Vein endothelial cell (primary cell): ENCODE data around the gene CUL9. TPM values are rescaled to one million over a fixed set of nuclear protein-coding genes. Genes with fewer than 3 reads are reported as not detected.

Source experiments
- total RNA-seq: library from RNA; depleted of rRNA; stranded (reverse); fragments of >200 nt; gene quantifications from 2 replicates; pipeline ENCODE4 v1.2.3, GENCODE V29; 2012

The CUL9 gene
- total RNA-seq, result 24.9 and 31.7 TPM in 2 replicates

GRCh38 chr6:43181942-43182860 is at the start of gene CUL9:
CUL9 (plus strand) TSS chr6:43182196; CDS start chr6:43184311, 2,115 bp downstream.

GRCh38 chr6:43170931-43171706 is 10.9 kb upstream of the CUL9 start, which contains the start of gene SRF:
SRF (plus strand) TSS chr6:43171269; CDS start chr6:43171657, 388 bp downstream.

GRCh38 chr6:43228951-43229802 is 47.2 kb downstream of the CUL9 start, which contains the start of gene DNPH1:
DNPH1 (minus strand) TSS chr6:43229481; CDS start chr6:43229456, 25 bp downstream.

GRCh38 chr6:43242908-43243663 is 61.1 kb downstream of the CUL9 start, which contains the start of gene TTBK1:
TTBK1 (plus strand) TSS chr6:43243481; CDS start chr6:43246661, 3,180 bp downstream.

Other genes starting within 250 kb of the CUL9 start
- 0.33 TPM in 1 of 2 replicates, not detected in the other for gene GNMT, start 221.4 kb upstream of the CUL9 start, total RNA-seq
- gene PEX6, start 203.0 kb upstream of the CUL9 start, total RNA-seq, result 11.8 and 20.3 TPM in 2 replicates
- 44.0 and 50.3 TPM in 2 replicates for gene PPP2R5D, start 197.6 kb upstream of the CUL9 start, total RNA-seq
- gene MEA1, start 168.2 kb upstream of the CUL9 start, total RNA-seq, result 45.5 and 46.4 TPM in 2 replicates
- 129 and 137 TPM in 2 replicates for gene KLHDC3, start 167.9 kb upstream of the CUL9 start, total RNA-seq
- gene RRP36, start 160.6 kb upstream of the CUL9 start, total RNA-seq, result 102 and 110 TPM in 2 replicates
- gene CUL7, start 128.3 kb upstream of the CUL9 start, total RNA-seq, result 26.7 and 50.0 TPM in 2 replicates
- gene MRPL2, start 122.8 kb upstream of the CUL9 start, total RNA-seq, result 19.1 and 26.5 TPM in 2 replicates
- 15.9 and 17.0 TPM in 2 replicates for gene KLC4, start 122.6 kb upstream of the CUL9 start, total RNA-seq
- gene PTK7, start 105.9 kb upstream of the CUL9 start, total RNA-seq, result 12.0 and 35.6 TPM in 2 replicates
- 24.8 TPM in 2 replicates for gene SRF, start 10.9 kb upstream of the CUL9 start, total RNA-seq
- gene DNPH1, start 47.3 kb downstream of the CUL9 start, total RNA-seq, result 30.8 and 45.7 TPM in 2 replicates
- 0.10 TPM in 1 of 2 replicates, not detected in the other for gene TTBK1, start 61.3 kb downstream of the CUL9 start, total RNA-seq
- gene SLC22A7, start 116.1 kb downstream of the CUL9 start, total RNA-seq, result not detected in 2 replicates
- gene CRIP3, start 126.6 kb downstream of the CUL9 start, total RNA-seq, result not detected in 2 replicates
- 8.8 and 9.6 TPM in 2 replicates for gene ZNF318, start 187.5 kb downstream of the CUL9 start, total RNA-seq
- gene ABCC10, start 245.3 kb downstream of the CUL9 start, total RNA-seq, result 21.1 and 23.8 TPM in 2 replicates